AG04449 (cell line): Measurements from ENCODE around the gene ALDH1A3.

Experiments used
- CTCF ChIA-PET: fragments of 350-600 bp; formaldehyde crosslinking; extraction: SDS; loops from one replicate; lab custom pipeline; 2021; ENCODE audit warnings: antibody characterized with exemption; lab: Yijun Ruan, JAX
- POLR2A ChIA-PET: fragments of 400-600, 350-600 bp; formaldehyde crosslinking; extraction: SDS; loops from one replicate; lab custom pipeline; 2020; ENCODE audit warnings: antibody characterized with exemption, inconsistent platforms; lab: Yijun Ruan, JAX
- DNase-seq: peaks from one replicate; pipeline ENCODE4 v3.0.0-alpha.2; 2010; ENCODE audit warnings: low read depth, low spot score
- H3K4me3 ChIP-seq: 2 replicates; pipeline ENCODE4 v1.5.1; 2011; ENCODE audit warnings: low read depth, mild to moderate bottlenecking, control low read depth, low read length
- CTCF ChIP-seq: IDR thresholded peaks from one replicate; pipeline ENCODE4 v1.5.1; 2011; ENCODE audit warnings: mild to moderate bottlenecking, moderate library complexity, low read length, control low read depth, inconsistent platforms; ENCODE audit not compliant: insufficient read depth; ENCODE audit errors: missing control alignments

ALDH1A3 gene

GRCh38 chr15:100918034-100918689, 38.5 kb downstream of the ALDH1A3 start:
- TF ChIP-seq CTCF = peak; percentile 96
- POLR2A ChIA-PET = interaction anchor here (1.1 to 2.6 kb wide), 3 partner anchors 82 to 281 kb away, joined by 3 to 16 read pairs (median 5); no protein-coding TSS in a partner anchor
- CTCF ChIA-PET = interaction anchor here (0.6 to 17.0 kb wide), 65 partner anchors 11 to 349 kb away, joined by 3 to 757 read pairs (median 5); partner anchors contain the start of gene ALDH1A3
- no peak for DNase-seq
- H3K4me3 ChIP-seq = peak overlapping the region; percentile 69

GRCh38 chr15:100918690-100919480, 39.3 kb downstream of the ALDH1A3 start, which contains the start of gene LRRK1:
Gene LRRK1, plus strand, starts transcription at chr15:100919357. Its CDS starts 5,276 bp downstream, at chr15:100924633.
- CTCF ChIA-PET = interaction anchor here (0.7 to 17.0 kb wide), 50 partner anchors 10 to 349 kb away, joined by 3 to 757 read pairs (median 6); partner anchors contain the start of gene ALDH1A3
- POLR2A ChIA-PET = interaction anchor here (1.1 to 2.6 kb wide), 3 partner anchors 82 to 282 kb away, joined by 3 to 16 read pairs (median 5); no protein-coding TSS in a partner anchor
- TF ChIP-seq CTCF = no peak
- H3K4me3 ChIP-seq = peak within 1 kb of the TSS; percentile 69
- DNase-seq = no peak

- POLR2A ChIA-PET = interaction anchor here (0.9 to 2.6 kb wide), 4 partner anchors 81 to 283 kb away, joined by 3 to 16 read pairs (median 4); no protein-coding TSS in a partner anchor
- H3K4me3 ChIP-seq = peak overlapping the region; percentile 69
- no peak for DNase-seq
- no peak for TF ChIP-seq CTCF
- CTCF ChIA-PET = interaction anchor here (0.8 to 17.0 kb wide), 15 partner anchors 10 to 293 kb away, joined by 3 to 757 read pairs (median 8); no protein-coding TSS in a partner anchor
Measured at GRCh38 chr15:100919481-100920405, 40.1 kb downstream of the ALDH1A3 start.

- H3K4me3 ChIP-seq = no peak overlapping the region; the same call in 1 of the 2 replicates
- POLR2A ChIA-PET = interaction anchor here (0.9 to 2.0 kb wide), 2 partner anchors 80 to 86 kb away, joined by 3 to 5 read pairs; no protein-coding TSS in a partner anchor
- no peak for TF ChIP-seq CTCF
- CTCF ChIA-PET = interaction anchor here (0.7 to 17.0 kb wide), 8 partner anchors 9 to 85 kb away, joined by 3 to 757 read pairs (median 4); no protein-coding TSS in a partner anchor
- no peak for DNase-seq
Measured at GRCh38 chr15:100920516-100921135, 41.0 kb downstream of the ALDH1A3 start.

GRCh38 chr15:100922192-100923040, 42.8 kb downstream of the ALDH1A3 start:
- POLR2A ChIA-PET = no interaction called here
- H3K4me3 ChIP-seq = no peak overlapping the region
- no peak for DNase-seq
- TF ChIP-seq CTCF = no peak
- CTCF ChIA-PET = interaction anchor here (1.2 to 17.0 kb wide), 2 partner anchors 83 to 297 kb away, joined by 3 to 757 read pairs; no protein-coding TSS in a partner anchor
